ENCODE data around the gene NFIB. TPM values are rescaled to one million over a fixed set of nuclear protein-coding genes. Genes with fewer than 3 reads are reported as not detected.

NFIB gene
- total RNA-seq, 2 experiments from 2014 or later, result not detected

DNA sequence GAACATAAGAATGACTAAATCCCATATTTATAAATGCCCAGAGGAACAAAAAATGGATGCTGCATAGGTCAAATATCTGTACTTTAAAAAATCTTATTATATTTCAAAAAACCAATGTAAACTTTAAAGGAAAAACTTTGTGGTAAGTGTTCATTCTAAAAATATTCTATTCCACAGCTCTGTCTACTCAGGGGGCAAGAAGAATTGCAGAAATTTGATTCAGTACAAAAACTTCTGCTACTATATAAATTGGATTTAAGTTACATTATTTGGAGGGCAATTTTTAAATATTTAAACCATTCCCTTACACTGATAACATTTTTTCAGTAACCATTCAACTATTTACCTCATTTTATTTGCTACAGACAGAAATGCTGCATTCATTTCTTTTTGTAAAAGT lies 32.1 kb downstream of the NFIB start:
- H3K36me3 Mint-ChIP-seq (ENCODE audit: low read depth), result no peaks in the 10 kb centered on the region
- POLR2A ChIA-PET, result no interaction called here
- peaks cover 3% of the 10 kb centered on the region for H3K27me3 Mint-ChIP-seq
- H3K4me1 Mint-ChIP-seq, result no peaks in the 10 kb centered on the region
- no peak for DNase-seq
- H3K9me3 Mint-ChIP-seq, result no peaks in the 10 kb centered on the region
- no peak overlapping the region for H3K4me3 Mint-ChIP-seq
- H3K27ac Mint-ChIP-seq, result no peak overlapping the region
- CTCF ChIA-PET, result no interaction called here

DNA sequence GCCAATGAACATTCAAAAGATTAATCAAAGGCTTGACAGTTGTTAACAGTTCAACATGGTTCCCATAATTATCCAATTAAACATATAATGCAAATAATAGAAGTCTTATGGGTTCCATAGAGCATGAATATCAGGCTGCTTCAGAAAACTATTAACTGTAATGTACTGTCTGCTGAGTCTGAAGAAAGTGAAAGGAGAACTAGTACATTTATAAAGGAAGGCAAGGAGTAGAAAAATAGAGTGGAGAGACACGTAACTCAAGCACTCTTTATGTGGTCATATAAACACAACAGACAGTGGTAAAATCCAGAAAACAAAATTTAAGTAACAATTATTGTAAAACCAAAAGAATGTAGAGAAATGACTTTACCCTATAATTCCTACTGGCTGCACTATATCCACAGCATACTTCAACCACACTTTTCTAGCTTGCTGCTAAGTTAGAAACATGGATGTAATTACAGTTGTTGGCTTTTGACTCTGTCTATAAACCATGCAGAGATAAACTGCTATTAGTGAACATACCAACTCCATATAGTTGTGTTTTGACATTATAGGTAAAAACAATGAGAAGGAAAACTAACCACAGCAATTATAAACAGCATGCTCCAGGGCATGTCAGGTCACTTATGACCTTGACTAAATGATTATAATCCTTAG lies 32.7 kb downstream of the NFIB start:
- DNase-seq, result no peak
- Mint-ChIP-seq H3K4me3 (no peak overlapping the region), H3K9me3 (no peaks in the 10 kb centered on the region), H3K27me3 (peaks cover 3% of the 10 kb centered on the region), H3K36me3 (ENCODE audit: low read depth) (no peaks in the 10 kb centered on the region), H3K27ac (no peak overlapping the region), H3K4me1 (no peaks in the 10 kb centered on the region)
- POLR2A ChIA-PET, result no interaction called here
- CTCF ChIA-PET, result no interaction called here

DNA sequence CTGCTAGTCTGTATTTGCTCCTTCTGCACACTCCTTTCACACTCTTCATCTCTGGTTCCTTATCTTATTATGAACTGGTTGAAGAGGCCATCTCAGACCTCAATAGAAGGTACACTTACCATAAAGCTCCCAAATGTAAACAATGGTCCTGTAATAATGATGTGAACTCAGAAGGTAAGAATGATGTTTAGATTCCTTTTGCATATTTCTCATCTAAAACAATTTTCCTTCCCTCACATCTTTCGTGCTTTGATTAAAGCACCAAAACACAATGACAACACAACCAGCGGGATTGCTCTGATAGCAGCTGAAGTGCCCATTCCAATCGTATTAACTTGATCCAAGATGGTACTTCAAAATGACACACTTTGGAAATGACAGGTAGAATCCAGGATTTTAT lies 34.3 kb downstream of the NFIB start:
- H3K4me1 Mint-ChIP-seq, result no peaks in the 10 kb centered on the region
- H3K27me3 Mint-ChIP-seq, result peaks cover 2% of the 10 kb centered on the region
- H3K9me3 Mint-ChIP-seq, result no peaks in the 10 kb centered on the region
- H3K4me3 Mint-ChIP-seq, result no peak overlapping the region
- ChIA-PET CTCF (no interaction called here), POLR2A (no interaction called here)
- no peaks in the 10 kb centered on the region for H3K36me3 Mint-ChIP-seq (ENCODE audit: low read depth)
- DNase-seq, result no peak
- H3K27ac Mint-ChIP-seq, result no peak overlapping the region

DNA sequence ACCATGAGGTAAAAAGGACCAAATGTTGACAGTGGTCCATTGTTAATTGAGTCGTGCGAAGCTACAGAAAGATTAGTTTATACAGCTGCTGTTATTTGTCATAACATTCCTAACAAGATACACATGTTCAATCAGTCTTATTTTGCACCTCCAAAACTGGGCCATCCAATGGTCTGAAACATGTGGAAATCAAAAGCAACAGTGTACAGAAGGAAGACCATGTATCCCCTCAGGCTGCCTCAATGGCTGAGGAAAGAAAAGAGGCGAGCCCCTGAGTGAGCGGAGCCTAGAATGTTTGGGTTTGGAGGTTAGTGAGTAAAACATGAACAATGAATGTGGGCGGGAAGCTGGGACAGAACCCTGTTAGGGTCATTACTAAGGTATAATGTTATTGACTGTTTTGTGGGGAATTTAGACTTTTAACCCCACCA lies 35.6 kb downstream of the NFIB start:
- ChIA-PET POLR2A (no interaction called here), CTCF (no interaction called here)
- peaks cover 2% of the 10 kb centered on the region for H3K4me1 Mint-ChIP-seq
- H3K36me3 Mint-ChIP-seq (ENCODE audit: low read depth), result no peaks in the 10 kb centered on the region
- no peak overlapping the region for H3K4me3 Mint-ChIP-seq
- no peak overlapping the region for H3K27ac Mint-ChIP-seq
- peaks cover 5% of the 10 kb centered on the region for H3K27me3 Mint-ChIP-seq
- DNase-seq, result no peak
- H3K9me3 Mint-ChIP-seq, result no peaks in the 10 kb centered on the region

DNA sequence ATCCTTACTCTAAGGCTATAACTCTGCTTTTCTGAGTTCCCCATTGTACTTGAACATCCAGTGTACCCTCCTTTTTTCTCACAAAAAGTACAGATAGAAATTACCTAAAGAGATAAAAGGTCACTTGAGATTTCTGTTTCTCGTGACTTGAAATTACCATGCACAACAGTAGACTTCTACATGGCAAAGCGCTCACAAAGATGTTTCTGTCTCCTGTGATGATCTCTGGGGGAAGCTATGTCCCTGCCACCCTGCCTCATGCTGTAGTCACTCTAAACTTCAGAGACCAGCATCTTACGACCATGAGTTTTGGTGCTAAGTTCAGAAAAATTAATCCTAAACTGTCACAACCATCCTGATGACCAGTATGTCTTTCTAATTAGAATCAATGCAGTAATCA lies 36.2 kb downstream of the NFIB start:
- ChIA-PET CTCF (no interaction called here), POLR2A (no interaction called here)
- no peak overlapping the region for H3K4me3 Mint-ChIP-seq
- H3K9me3 Mint-ChIP-seq, result no peaks in the 10 kb centered on the region
- no peak for DNase-seq
- H3K4me1 Mint-ChIP-seq, result peaks cover 2% of the 10 kb centered on the region
- no peak overlapping the region for H3K27ac Mint-ChIP-seq
- no peaks in the 10 kb centered on the region for H3K36me3 Mint-ChIP-seq (ENCODE audit: low read depth)
- peaks cover 5% of the 10 kb centered on the region for H3K27me3 Mint-ChIP-seq

DNA sequence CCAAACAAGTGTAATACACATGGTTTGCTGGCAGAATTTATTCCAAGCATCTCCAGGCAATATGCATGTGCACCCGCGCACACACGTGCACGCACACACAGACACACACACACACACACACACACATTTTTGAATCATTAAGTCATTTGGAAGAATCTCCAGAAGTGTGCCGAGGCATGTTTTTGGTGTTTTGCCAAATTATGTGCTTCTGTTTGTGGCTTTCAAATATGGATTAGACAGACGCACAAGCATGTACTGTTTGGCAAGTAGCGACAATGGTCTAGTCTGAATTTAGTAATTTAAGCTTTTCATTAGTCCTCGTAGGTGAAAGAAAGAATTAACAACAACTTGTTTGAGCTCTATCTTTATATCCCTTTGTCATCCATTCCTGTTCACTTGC lies 36.7 kb downstream of the NFIB start:
- Mint-ChIP-seq H3K4me3 (no peak overlapping the region), H3K27me3 (peaks cover 5% of the 10 kb centered on the region), H3K36me3 (ENCODE audit: low read depth) (no peaks in the 10 kb centered on the region), H3K4me1 (peaks cover 2% of the 10 kb centered on the region), H3K27ac (no peak overlapping the region), H3K9me3 (no peaks in the 10 kb centered on the region)
- POLR2A ChIA-PET, result no interaction called here
- no peak for DNase-seq
- CTCF ChIA-PET, result no interaction called here

DNA sequence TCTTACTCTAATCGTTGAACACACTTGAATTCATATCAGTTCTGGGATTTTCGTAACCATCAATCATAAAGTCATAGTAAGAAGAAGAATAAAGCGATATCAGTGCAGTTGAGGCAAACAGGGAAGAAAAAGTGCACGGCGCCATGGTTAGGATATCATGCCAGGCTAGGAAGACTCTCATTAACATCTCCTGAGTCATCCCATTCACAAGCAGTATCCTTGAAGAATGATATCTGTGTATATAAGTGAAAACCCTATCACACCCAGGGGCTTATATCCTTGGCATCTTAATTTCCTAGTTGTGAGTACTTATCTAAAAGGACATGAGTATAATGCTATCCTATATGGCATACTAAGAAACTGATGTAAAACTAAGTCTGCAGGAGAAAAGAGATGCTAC lies 38.6 kb downstream of the NFIB start:
- H3K9me3 Mint-ChIP-seq, result no peaks in the 10 kb centered on the region
- H3K27ac Mint-ChIP-seq, result no peak overlapping the region
- POLR2A ChIA-PET, result no interaction called here
- peaks cover 5% of the 10 kb centered on the region for H3K27me3 Mint-ChIP-seq
- no peak for DNase-seq
- peaks cover 2% of the 10 kb centered on the region for H3K4me1 Mint-ChIP-seq
- no peak overlapping the region for H3K4me3 Mint-ChIP-seq
- no peaks in the 10 kb centered on the region for H3K36me3 Mint-ChIP-seq (ENCODE audit: low read depth)
- CTCF ChIA-PET, result no interaction called here

DNA sequence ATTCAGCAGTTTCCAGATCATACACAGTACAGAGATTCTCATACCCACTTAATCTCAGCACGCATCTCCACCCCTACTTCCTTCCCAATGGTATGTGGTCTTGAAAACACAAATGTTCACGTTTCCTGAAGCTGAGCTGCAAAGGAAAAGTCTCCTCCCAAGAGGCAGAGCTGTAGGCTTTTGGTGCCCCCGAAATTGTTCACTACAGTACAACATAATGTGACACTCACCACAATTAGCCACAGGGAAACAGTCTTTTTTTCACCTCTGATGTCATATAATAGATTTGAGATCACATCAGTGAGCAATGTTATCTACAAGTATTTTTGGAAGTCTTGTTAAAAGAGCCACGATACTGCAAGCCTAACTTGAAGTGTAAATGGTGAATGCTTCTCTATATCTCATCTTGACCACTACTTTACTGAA lies 40.2 kb downstream of the NFIB start:
- Mint-ChIP-seq H3K4me3 (no peak overlapping the region), H3K4me1 (peaks cover 2% of the 10 kb centered on the region), H3K9me3 (no peaks in the 10 kb centered on the region), H3K27me3 (peaks cover 7% of the 10 kb centered on the region), H3K36me3 (ENCODE audit: low read depth) (no peaks in the 10 kb centered on the region), H3K27ac (no peak overlapping the region)
- no peak for DNase-seq
- CTCF ChIA-PET, result no interaction called here
- POLR2A ChIA-PET, result no interaction called here

DNA sequence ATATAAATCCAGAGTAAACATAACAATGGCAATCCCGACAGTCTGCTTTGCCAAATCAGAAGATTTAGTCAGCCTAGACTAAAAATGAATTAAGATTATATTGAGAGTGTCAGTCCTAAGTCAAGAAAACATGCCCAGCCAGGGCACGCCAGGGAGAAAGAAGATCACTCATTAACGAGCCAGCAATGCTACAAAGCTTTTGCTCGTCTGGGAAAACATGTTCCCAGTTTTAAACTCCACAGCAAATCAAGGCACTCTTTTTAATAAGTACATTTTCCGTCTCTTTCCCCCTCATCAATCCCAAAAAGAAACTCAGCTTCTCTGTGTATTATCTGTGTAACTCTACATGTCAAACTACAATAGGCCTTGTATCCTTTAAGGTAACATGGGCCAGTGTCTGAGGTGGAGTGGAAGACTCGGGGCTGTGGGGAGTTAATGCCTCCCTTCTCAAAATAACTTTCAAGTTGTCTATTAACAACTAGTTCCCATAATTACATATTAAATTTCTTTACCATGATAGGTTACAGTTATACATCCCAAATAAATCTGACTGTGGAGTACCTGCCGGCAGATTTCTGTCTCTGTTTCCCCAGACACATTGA lies 40.9 kb downstream of the NFIB start:
- no peak for DNase-seq
- H3K27ac Mint-ChIP-seq, result no peak overlapping the region
- H3K27me3 Mint-ChIP-seq, result peaks cover 7% of the 10 kb centered on the region
- H3K4me3 Mint-ChIP-seq, result no peak overlapping the region
- peaks cover 2% of the 10 kb centered on the region for H3K4me1 Mint-ChIP-seq
- no peaks in the 10 kb centered on the region for H3K36me3 Mint-ChIP-seq (ENCODE audit: low read depth)
- CTCF ChIA-PET, result no interaction called here
- no peaks in the 10 kb centered on the region for H3K9me3 Mint-ChIP-seq
- POLR2A ChIA-PET, result no interaction called here

DNA sequence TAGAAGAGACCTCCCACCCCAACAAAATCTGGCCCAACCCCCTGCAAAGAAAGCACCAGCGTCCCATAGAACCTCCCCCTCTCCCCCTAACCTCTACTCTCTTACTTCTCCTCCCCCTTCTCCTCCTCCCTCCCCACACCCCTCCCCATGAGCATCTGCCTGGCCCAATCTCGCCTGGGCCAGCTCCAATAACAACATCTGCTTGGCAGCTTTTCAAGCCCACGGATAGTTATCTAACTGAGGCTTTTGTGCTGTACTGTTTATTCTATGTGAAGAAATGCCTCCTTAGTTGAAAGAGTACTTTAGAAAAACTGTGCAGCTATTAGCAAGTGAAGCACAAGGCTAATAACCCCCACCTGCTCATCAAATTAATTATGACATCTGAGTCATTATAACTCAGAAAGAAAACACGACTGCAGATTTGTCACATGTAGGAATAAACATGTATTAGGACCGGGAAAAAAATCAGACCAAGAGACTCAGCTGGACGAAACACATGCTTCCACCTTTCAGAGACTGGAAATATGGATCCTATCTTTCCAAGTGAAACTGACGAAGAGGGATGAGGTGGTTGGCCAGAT lies 42.8 kb downstream of the NFIB start:
- peaks cover 5% of the 10 kb centered on the region for H3K27me3 Mint-ChIP-seq
- H3K9me3 Mint-ChIP-seq, result no peaks in the 10 kb centered on the region
- no peak overlapping the region for H3K27ac Mint-ChIP-seq
- H3K4me3 Mint-ChIP-seq, result no peak overlapping the region
- H3K36me3 Mint-ChIP-seq (ENCODE audit: low read depth), result no peaks in the 10 kb centered on the region
- DNase-seq, result no peak
- CTCF ChIA-PET, result interaction anchor here (0.5 kb wide), 1 partner anchor 234 kb away, joined by 5 read pairs; no protein-coding TSS in a partner anchor
- POLR2A ChIA-PET, result no interaction called here
- H3K4me1 Mint-ChIP-seq, result peaks cover 2% of the 10 kb centered on the region

DNA sequence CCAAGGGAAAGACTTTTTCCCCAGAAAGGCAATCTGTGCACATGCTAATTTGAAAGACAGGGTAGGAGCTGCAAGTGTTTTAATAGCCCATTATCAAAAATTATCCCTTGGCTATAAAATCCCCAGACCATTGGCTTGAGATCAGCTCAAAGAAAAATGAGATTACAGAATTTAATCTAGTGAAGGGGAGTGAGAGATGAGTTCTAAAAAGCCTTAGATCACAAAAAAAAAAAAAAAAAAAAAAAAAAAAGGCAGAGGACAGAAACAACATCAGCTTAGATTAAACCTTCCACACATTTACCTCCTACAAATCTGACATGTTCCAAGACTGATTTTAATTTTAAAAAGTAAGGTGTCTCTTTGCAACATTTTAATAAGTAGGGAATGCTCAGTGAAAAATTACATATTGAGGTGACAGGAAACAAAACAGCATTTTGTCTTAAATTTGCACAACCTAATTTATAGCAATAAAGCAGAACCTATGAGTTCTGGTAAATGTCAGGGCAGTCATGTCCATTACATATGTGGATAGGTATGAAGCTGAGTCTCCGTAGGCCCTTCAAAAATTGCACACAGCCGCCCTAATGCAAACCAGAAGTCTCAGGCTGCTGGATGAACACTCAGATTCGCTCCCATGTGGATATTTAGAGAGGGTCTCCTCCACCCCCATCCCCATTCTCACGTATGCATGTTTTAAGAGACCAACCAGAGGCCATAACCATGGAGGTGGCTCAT lies 43.4 kb downstream of the NFIB start:
- no peak overlapping the region for H3K4me3 Mint-ChIP-seq
- no peaks in the 10 kb centered on the region for H3K36me3 Mint-ChIP-seq (ENCODE audit: low read depth)
- no peak for DNase-seq
- H3K27ac Mint-ChIP-seq, result no peak overlapping the region
- peaks cover 2% of the 10 kb centered on the region for H3K4me1 Mint-ChIP-seq
- H3K27me3 Mint-ChIP-seq, result peaks cover 5% of the 10 kb centered on the region
- ChIA-PET CTCF (interaction anchor here (0.5 kb wide), 1 partner anchor 234 kb away, joined by 5 read pairs; no protein-coding TSS in a partner anchor), POLR2A (no interaction called here)
- no peaks in the 10 kb centered on the region for H3K9me3 Mint-ChIP-seq

DNA sequence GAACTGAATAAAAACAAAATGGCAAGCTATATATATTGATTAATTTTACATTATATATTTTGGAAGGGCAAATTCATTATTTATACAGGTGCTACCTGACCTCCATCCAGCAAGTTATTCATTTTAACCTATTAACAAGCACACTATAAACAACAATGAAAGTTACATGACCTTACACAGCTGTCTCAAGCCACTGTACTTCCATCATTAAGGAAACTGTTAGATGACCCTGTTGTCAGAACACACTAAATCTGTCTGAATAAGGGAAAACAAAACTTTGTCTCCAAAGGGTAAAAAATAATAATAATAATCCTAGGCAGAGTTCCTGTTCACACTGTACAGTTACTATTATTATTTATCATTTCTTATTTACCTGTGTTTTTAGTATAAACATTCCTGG lies 44.0 kb downstream of the NFIB start:
- CTCF ChIA-PET, result no interaction called here
- H3K27ac Mint-ChIP-seq, result no peak overlapping the region
- H3K36me3 Mint-ChIP-seq (ENCODE audit: low read depth), result no peaks in the 10 kb centered on the region

DNA sequence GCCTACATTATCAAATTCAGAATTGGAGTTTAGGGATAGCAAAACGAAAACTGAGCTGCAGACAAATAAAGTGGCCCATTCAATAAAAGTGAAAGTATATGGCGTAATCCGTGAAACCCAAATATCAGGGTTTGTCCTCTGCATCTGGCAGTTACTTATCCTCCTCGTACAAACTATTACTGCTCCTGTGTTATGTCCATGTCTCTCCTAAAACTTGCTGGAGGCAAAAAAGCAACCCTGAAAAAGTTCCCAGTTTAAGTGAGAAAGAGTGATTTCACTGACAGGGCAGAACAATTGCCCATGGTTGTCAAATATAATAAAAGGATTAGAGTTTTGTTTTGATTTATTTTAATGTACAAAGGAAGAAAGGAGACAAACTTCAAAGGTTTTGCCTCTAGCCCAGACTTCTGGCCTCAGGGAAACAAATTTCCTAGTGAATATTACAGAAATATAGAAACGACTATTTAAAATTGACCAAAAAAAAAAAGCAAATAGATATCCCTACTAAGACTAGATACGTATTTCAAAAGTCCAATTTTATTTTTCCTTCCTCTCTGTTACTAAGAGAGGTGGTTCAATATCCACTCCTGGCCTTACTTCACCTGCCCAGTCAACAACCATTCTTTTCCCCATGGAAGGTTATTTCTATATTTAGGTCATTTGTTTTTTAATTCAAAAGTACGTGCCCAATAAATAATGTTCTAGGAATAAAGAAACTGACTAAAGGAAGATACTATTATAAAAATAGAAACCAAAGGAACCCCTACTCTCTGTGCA lies 50.0 kb downstream of the NFIB start:
- H3K4me1 Mint-ChIP-seq, result no peaks in the 10 kb centered on the region
- no peak for DNase-seq
- no peaks in the 10 kb centered on the region for H3K9me3 Mint-ChIP-seq
- no peak overlapping the region for H3K4me3 Mint-ChIP-seq
- H3K27ac Mint-ChIP-seq, result no peak overlapping the region
- no peaks in the 10 kb centered on the region for H3K36me3 Mint-ChIP-seq (ENCODE audit: low read depth)
- POLR2A ChIA-PET, result no interaction called here
- CTCF ChIA-PET, result no interaction called here
- H3K27me3 Mint-ChIP-seq, result no peaks in the 10 kb centered on the region

More for the DNA sequence above, 44.0 kb downstream of the NFIB start:
- POLR2A ChIA-PET, result no interaction called here
- H3K27me3 Mint-ChIP-seq, result peaks cover 5% of the 10 kb centered on the region
- no peak for DNase-seq
- no peak overlapping the region for H3K4me3 Mint-ChIP-seq
- H3K4me1 Mint-ChIP-seq, result peaks cover 2% of the 10 kb centered on the region
- no peaks in the 10 kb centered on the region for H3K9me3 Mint-ChIP-seq

All from activated CD4-positive, alpha-beta memory T cell treated with anti-CD3 and anti-CD28 coated beads, Interleukin-2, amount 10 ng/mL, durations not matched to agents 7 days and 5 days (primary cell).